ENCODE data around the gene MAP2K2. TPM values are rescaled to one million over a fixed set of nuclear protein-coding genes. Genes with fewer than 3 reads are reported as not detected.

The MAP2K2 gene
- total and polyA plus RNA-seq, 4 donors, result 40.3 to 72.7 (median 54.1) TPM

GRCh38 chr19:4094291-4094690, 29.6 kb downstream of the MAP2K2 start:
- TF ChIP-seq RXRA (IDR thresholded peaks at IDR 0.05) (no peak), TAF1 (conservative IDR thresholded peaks at IDR 0.05) (no peak), HNF4G (IDR thresholded peaks at IDR 0.05) (no peak), REST (IDR thresholded peaks at IDR 0.05) (no peak), ATF3 (IDR thresholded peaks at IDR 0.05) (no peak), FOXA2 (IDR thresholded peaks at IDR 0.05) (no peak), JUND (IDR thresholded peaks at IDR 0.05) (no peak), HNF4A (conservative IDR thresholded peaks at IDR 0.05) (no peak), GABPA (IDR thresholded peaks at IDR 0.05 in 1 of 2, conservative IDR thresholded peaks at IDR 0.05 in 1 of 2) (no peak), NR2F2 (IDR thresholded peaks at IDR 0.05) (no peak), EGR1 (IDR thresholded peaks at IDR 0.05; ENCODE audit: low read depth in 2 of 2) (no peak), RAD21 (IDR thresholded peaks at IDR 0.05) (no peak), ZBTB33 (IDR thresholded peaks at IDR 0.05) (no peak), SP1 (IDR thresholded peaks at IDR 0.05) (no peak), FOXA1 (IDR thresholded peaks at IDR 0.05) (no peak), YY1 (IDR thresholded peaks at IDR 0.05) (no peak)
- TF ChIP-seq, protein P1, sequence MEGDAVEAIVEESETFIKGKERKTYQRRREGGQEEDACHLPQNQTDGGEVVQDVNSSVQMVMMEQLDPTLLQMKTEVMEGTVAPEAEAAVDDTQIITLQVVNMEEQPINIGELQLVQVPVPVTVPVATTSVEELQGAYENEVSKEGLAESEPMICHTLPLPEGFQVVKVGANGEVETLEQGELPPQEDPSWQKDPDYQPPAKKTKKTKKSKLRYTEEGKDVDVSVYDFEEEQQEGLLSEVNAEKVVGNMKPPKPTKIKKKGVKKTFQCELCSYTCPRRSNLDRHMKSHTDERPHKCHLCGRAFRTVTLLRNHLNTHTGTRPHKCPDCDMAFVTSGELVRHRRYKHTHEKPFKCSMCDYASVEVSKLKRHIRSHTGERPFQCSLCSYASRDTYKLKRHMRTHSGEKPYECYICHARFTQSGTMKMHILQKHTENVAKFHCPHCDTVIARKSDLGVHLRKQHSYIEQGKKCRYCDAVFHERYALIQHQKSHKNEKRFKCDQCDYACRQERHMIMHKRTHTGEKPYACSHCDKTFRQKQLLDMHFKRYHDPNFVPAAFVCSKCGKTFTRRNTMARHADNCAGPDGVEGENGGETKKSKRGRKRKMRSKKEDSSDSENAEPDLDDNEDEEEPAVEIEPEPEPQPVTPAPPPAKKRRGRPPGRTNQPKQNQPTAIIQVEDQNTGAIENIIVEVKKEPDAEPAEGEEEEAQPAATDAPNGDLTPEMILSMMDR (IDR thresholded peaks at IDR 0.05; ENCODE audit: low read depth, low read length, missing input control), result no peak
- TF ChIP-seq, protein P2, sequence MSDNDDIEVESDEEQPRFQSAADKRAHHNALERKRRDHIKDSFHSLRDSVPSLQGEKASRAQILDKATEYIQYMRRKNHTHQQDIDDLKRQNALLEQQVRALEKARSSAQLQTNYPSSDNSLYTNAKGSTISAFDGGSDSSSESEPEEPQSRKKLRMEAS (IDR thresholded peaks at IDR 0.05), result no peak
- Histone ChIP-seq H3K9ac (ENCODE audit: low read depth in 1 of 2, low read length in 2 of 2) (no peak overlapping the region), H3K36me3 (ENCODE audit: control insufficient read depth in 4 of 4, insufficient read depth in 3 of 4, low read depth in 1 of 4, low read length in 3 of 4) (peaks cover 4 to 44% (median 13%) of the 10 kb centered on the region in 4 donors), H3K27ac (ENCODE audit: low read depth in 1 of 2, low read length in 2 of 2) (no peak overlapping the region), H3K4me1 (ENCODE audit: control insufficient read depth in 4 of 4, insufficient read depth in 4 of 4, low read length in 3 of 4) (no peaks in the 10 kb centered on the region), H3K9me3 (ENCODE audit: control insufficient read depth in 4 of 4, low read length in 3 of 4) (no peaks in the 10 kb centered on the region), H3K4me3 (ENCODE audit: low read depth in 1 of 3, low read length in 3 of 3) (no peak overlapping the region), H3K27me3 (ENCODE audit: control insufficient read depth in 4 of 4, insufficient read depth in 4 of 4, low read length in 3 of 4) (no peaks in the 10 kb centered on the region)
- DNase-seq (ENCODE audit: low spot score), result no peak
- WGBS, result 94% methylated on average over 19 of the region's 19 CpGs

Measured in liver (tissue), 9 donors.